ENCODE data around the gene MYO1A. TPM values are rescaled to one million over a fixed set of nuclear protein-coding genes. Genes with fewer than 3 reads are reported as not detected.

Gene MYO1A
- total and polyA plus RNA-seq, 4 donors: 0.03 to 0.28 (median 0.08) TPM; not detected in 1

GRCh38 chr12:57019983-57020719, 29.8 kb downstream of the MYO1A start:
- Histone ChIP-seq H3K27ac (ENCODE audit: low read depth in 1 of 2, low read length in 2 of 2) (no peak overlapping the region), H3K4me1 (ENCODE audit: control insufficient read depth in 4 of 4, insufficient read depth in 4 of 4, low read length in 3 of 4) (no peaks in the 10 kb centered on the region), H3K4me3 (ENCODE audit: low read depth in 1 of 3, low read length in 3 of 3) (no peak overlapping the region), H3K36me3 (ENCODE audit: control insufficient read depth in 4 of 4, insufficient read depth in 3 of 4, low read depth in 1 of 4, low read length in 3 of 4) (no peaks in the 10 kb centered on the region), H3K9me3 (ENCODE audit: control insufficient read depth in 4 of 4, low read length in 3 of 4) (no peaks in the 10 kb centered on the region), H3K27me3 (ENCODE audit: control insufficient read depth in 4 of 4, insufficient read depth in 4 of 4, low read length in 3 of 4) (no peaks in the 10 kb centered on the region), H3K9ac (ENCODE audit: low read depth in 1 of 2, low read length in 2 of 2) (no peak overlapping the region)
- 93% methylated on average over 9 of the region's 9 CpGs for WGBS
- no peak for DNase-seq (ENCODE audit: low spot score)
- TF ChIP-seq SP1 (IDR thresholded peaks at IDR 0.05) (no peak), NR2F2 (IDR thresholded peaks at IDR 0.05) (no peak), HNF4G (IDR thresholded peaks at IDR 0.05) (no peak), RAD21 (IDR thresholded peaks at IDR 0.05) (no peak), FOXA2 (IDR thresholded peaks at IDR 0.05) (no peak), RXRA (IDR thresholded peaks at IDR 0.05) (no peak), GABPA (IDR thresholded peaks at IDR 0.05 in 1 of 2, conservative IDR thresholded peaks at IDR 0.05 in 1 of 2) (no peak), EGR1 (IDR thresholded peaks at IDR 0.05; ENCODE audit: low read depth in 2 of 2) (no peak), FOXA1 (IDR thresholded peaks at IDR 0.05) (no peak), HNF4A (conservative IDR thresholded peaks at IDR 0.05) (no peak), TAF1 (conservative IDR thresholded peaks at IDR 0.05) (no peak), MAX (IDR thresholded peaks at IDR 0.05) (no peak), YY1 (IDR thresholded peaks at IDR 0.05) (no peak)
- TF ChIP-seq, protein P1, sequence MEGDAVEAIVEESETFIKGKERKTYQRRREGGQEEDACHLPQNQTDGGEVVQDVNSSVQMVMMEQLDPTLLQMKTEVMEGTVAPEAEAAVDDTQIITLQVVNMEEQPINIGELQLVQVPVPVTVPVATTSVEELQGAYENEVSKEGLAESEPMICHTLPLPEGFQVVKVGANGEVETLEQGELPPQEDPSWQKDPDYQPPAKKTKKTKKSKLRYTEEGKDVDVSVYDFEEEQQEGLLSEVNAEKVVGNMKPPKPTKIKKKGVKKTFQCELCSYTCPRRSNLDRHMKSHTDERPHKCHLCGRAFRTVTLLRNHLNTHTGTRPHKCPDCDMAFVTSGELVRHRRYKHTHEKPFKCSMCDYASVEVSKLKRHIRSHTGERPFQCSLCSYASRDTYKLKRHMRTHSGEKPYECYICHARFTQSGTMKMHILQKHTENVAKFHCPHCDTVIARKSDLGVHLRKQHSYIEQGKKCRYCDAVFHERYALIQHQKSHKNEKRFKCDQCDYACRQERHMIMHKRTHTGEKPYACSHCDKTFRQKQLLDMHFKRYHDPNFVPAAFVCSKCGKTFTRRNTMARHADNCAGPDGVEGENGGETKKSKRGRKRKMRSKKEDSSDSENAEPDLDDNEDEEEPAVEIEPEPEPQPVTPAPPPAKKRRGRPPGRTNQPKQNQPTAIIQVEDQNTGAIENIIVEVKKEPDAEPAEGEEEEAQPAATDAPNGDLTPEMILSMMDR (IDR thresholded peaks at IDR 0.05; ENCODE audit: low read depth, low read length, missing input control): no peak
- TF ChIP-seq, protein P2, sequence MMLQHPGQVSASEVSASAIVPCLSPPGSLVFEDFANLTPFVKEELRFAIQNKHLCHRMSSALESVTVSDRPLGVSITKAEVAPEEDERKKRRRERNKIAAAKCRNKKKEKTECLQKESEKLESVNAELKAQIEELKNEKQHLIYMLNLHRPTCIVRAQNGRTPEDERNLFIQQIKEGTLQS (IDR thresholded peaks at IDR 0.05): no peak
- TF ChIP-seq, protein P3, sequence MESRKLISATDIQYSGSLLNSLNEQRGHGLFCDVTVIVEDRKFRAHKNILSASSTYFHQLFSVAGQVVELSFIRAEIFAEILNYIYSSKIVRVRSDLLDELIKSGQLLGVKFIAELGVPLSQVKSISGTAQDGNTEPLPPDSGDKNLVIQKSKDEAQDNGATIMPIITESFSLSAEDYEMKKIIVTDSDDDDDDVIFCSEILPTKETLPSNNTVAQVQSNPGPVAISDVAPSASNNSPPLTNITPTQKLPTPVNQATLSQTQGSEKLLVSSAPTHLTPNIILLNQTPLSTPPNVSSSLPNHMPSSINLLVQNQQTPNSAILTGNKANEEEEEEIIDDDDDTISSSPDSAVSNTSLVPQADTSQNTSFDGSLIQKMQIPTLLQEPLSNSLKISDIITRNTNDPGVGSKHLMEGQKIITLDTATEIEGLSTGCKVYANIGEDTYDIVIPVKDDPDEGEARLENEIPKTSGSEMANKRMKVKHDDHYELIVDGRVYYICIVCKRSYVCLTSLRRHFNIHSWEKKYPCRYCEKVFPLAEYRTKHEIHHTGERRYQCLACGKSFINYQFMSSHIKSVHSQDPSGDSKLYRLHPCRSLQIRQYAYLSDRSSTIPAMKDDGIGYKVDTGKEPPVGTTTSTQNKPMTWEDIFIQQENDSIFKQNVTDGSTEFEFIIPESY (IDR thresholded peaks at IDR 0.05): no peak
- TF ChIP-seq, protein P4, sequence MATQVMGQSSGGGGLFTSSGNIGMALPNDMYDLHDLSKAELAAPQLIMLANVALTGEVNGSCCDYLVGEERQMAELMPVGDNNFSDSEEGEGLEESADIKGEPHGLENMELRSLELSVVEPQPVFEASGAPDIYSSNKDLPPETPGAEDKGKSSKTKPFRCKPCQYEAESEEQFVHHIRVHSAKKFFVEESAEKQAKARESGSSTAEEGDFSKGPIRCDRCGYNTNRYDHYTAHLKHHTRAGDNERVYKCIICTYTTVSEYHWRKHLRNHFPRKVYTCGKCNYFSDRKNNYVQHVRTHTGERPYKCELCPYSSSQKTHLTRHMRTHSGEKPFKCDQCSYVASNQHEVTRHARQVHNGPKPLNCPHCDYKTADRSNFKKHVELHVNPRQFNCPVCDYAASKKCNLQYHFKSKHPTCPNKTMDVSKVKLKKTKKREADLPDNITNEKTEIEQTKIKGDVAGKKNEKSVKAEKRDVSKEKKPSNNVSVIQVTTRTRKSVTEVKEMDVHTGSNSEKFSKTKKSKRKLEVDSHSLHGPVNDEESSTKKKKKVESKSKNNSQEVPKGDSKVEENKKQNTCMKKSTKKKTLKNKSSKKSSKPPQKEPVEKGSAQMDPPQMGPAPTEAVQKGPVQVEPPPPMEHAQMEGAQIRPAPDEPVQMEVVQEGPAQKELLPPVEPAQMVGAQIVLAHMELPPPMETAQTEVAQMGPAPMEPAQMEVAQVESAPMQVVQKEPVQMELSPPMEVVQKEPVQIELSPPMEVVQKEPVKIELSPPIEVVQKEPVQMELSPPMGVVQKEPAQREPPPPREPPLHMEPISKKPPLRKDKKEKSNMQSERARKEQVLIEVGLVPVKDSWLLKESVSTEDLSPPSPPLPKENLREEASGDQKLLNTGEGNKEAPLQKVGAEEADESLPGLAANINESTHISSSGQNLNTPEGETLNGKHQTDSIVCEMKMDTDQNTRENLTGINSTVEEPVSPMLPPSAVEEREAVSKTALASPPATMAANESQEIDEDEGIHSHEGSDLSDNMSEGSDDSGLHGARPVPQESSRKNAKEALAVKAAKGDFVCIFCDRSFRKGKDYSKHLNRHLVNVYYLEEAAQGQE (IDR thresholded peaks at IDR 0.05): no peak
